Stimulated activated CD4-positive, alpha-beta T cell treated with anti-CD3 and anti-CD28 coated beads, TNF-alpha, amount 100 ng/mL, for 4 hours (primary cell): ENCODE measurements around the gene RAB10.

ENCODE experiments used
- DNase-seq, 3 experiments: peaks; one replicate each; pipeline ENCODE4 v3.0.0-alpha.2; 2020; ENCODE audit warnings: low read depth in 3 of 3

RAB10 gene

DNA sequence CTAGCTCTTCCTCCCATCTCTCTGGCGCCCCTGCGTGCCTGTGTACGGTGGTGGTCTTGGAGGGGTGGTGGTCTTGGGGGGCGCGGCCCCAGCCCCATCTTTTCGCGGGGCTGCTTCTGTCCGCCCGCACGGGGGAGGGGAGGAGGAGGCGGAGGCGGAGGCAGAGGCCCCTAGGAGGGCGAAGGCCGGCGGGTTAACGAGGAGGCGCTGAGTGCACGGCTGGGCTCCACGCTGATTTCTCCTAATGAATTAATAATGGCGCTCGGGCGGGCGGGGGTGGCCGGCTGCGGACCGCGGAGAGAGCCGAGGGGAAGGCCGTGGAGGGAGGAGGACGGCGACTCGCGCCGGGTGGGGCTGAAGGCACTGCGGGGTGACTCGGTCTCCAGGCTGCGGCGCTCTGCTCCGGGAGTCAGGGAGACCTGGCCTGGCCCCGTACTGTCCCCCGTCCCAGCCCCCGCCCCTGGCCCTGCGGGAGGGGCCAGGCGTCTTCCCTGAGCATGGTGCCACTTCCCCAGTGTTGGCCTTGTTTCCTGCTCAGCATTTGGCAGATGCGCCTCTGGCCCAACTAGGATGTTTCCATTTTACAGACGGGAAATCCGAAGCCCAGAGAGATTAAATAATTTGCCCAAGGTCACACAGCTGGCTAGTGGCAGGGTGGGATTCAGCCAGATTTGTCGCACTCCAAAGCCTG is 145.0 kb downstream of the RAB10 start:
- DNase-seq: no peak

DNA sequence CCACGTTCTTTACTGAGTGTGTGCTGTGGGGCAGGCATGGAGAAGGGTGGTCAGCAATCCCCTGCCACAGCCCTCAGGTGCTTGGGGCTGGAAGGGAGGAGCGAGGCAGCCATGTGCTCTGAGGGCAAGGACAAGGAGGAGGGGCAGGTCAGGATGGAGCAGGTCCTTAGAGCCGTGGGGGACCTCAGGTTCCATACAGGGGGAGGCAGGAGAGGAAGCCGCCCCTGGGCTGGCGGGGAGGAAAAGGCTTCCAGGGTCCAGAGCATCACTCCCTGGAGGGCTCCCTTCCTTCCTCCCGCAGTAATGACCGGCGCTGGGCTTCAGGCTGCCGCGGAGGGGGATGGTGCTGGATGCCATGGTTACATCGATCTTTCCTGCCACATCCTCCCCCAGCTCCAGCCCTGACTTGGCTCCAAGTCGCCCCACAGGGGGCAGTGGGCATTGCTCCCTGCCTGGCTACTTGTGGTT is 145.6 kb downstream of the RAB10 start:
- no peak for DNase-seq

- DNase-seq: no peak
These were observed 148.6 kb downstream of the RAB10 start for GRCh38 chr2:26182441-26182840.

DNA sequence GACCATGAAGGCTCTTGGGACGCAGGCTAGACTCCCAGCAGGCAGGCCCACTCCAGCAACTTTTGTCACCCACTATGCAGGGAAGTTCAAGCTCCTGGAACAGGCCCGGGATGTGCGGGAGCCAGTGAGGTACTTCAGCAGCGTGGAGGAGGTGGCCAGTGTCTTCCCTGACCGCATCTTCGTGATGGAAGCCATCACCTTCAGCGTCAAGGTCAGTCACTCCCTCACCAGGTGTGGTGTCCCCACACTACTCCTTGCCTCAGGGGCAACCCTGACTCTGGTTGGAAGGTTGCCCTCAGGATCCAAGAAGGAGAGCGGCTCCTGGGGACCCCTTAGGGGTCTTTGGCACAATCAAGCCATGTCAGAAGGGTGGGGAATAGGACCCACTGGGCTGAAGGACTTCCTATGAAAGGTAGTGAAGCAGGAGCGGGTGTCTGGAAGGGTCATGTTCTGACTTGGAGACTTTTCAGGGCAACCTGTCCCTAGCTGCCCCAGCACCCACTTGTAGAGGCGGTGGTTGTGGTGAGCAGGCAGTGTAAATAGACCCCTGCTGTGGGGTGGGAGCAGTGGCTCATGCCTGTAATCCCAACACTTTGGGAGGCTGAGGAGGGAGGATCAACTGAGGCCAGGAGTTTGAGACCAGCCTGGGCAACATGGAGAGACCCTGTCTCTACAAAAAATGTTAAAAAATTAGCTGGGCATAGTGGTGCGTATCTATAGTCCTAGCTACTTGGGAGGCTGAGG is 149.2 kb downstream of the RAB10 start:
- DNase-seq: no peak

GRCh38 chr2:26184121-26184520 is 150.2 kb downstream of the RAB10 start:
- no peak for DNase-seq

GRCh38 chr2:26184555-26185303 is 150.8 kb downstream of the RAB10 start:
- peak; percentile 73 for DNase-seq

DNA sequence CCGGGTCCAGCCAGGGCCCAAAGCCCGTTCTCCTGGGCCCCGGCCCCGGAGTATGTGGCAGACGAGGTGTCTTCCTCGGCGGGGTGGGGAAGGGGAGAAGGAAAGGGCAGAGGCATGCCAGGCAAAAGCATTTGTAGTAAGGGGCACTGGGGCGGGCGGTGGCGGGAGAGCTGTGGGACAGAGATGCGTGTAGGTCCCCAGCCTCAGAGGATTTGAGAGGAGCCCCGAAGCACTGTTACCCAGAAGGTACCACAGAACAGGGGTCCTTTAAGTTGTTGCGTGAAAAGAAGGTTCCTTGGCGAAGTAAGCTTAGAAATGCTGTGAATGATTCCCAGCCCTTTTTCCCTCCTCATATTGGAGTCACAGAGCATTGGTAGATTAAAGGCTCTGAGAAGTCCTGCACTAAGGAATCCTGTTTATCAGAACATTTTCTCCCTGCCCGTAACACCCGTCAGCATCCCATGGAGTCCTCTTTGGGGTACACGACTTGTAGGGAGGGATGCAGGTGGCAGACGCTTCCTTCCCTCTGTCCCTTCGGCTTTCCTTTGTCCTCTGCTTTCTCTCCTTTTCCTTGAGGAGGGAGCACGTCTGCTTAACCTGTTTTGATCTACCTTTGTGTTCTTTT is 151.5 kb downstream of the RAB10 start:
- DNase-seq: no peak

- no peak for DNase-seq
These were observed 152.3 kb downstream of the RAB10 start for GRCh38 chr2:26185954-26186770.
